Frontal cortex (tissue), 4 donors: ENCODE data around the gene GPX2. TPM values are rescaled to one million over a fixed set of nuclear protein-coding genes. Genes with fewer than 3 reads are reported as not detected.
"Not testable (repeated sequence)": the region's sequence is repeated elsewhere in the genome, so short reads cannot be mapped to it uniquely, and the experiment has no call there.

Experiments
- DNase-seq, 2 donors: peaks; one replicate each; pipeline ENCODE4 v3.0.0; 2012; ENCODE audit warnings: low spot score in 2 of 2
- FAIRE-seq: peaks from 2 replicates; lab custom pipeline; 2012; peaks lifted over from hg19 to GRCh38; lab: Jason Lieb, UNC
- small RNA-seq: library from RNA; depleted of rRNA; stranded (forward); fragments of <200 nt; gene quantifications from one replicate; pipeline ENCODE3, GENCODE V24; 2014
- total RNA-seq: library from RNA; depleted of rRNA; stranded (reverse); fragments of >200 nt; gene quantifications from one replicate; pipeline ENCODE4 v1.2.3, GENCODE V29; 2014
- donor health status: control.
- donor health status: control.
- donor health status: control.

GPX2 gene
- total RNA-seq, 1 donor from 2014 or later = not detected

- DNase-seq (no peak), FAIRE-seq (no peak)
Observed at GRCh38 chr14:64919618-64920017, 22.9 kb downstream of the GPX2 start.

- DNase-seq (no peak), FAIRE-seq (no peak)
Observed at GRCh38 chr14:64919215-64919614, 23.3 kb downstream of the GPX2 start.

GRCh38 chr14:64918216-64918615, 24.3 kb downstream of the GPX2 start:
- FAIRE-seq = no peak
- DNase-seq = no peak

GRCh38 chr14:64915797-64916196, 26.7 kb downstream of the GPX2 start:
- no peak for DNase-seq
- no peak for FAIRE-seq

- DNase-seq (no peak), FAIRE-seq (no peak)
Observed at GRCh38 chr14:64915029-64915424, 27.5 kb downstream of the GPX2 start.

GRCh38 chr14:64914237-64915028, 28.1 kb downstream of the GPX2 start, which contains the start of gene CHURC1:
Gene CHURC1 (plus strand): TSS chr14:64914455. CDS start chr14:64914496, 41 bp downstream.
- DNase-seq = peak; percentile 62 to 88
- FAIRE-seq = no peak

GRCh38 chr14:64913477-64913876, 29.1 kb downstream of the GPX2 start:
- DNase-seq, FAIRE-seq: not testable (repeated sequence)

- no peak for DNase-seq
Observed at GRCh38 chr14:64912261-64912660, 30.3 kb downstream of the GPX2 start.

GRCh38 chr14:64910847-64911495, 31.6 kb downstream of the GPX2 start:
- FAIRE-seq = no peak
- no peak for DNase-seq

More at GRCh38 chr14:64912261-64912660, 30.3 kb downstream of the GPX2 start:
- no peak for FAIRE-seq

- no peak for DNase-seq
- no peak for FAIRE-seq
Observed at GRCh38 chr14:64906022-64906421, 36.5 kb downstream of the GPX2 start.

GRCh38 chr14:64899958-64900357, 42.6 kb downstream of the GPX2 start:
- FAIRE-seq (no peak), DNase-seq (no peak)

GRCh38 chr14:64891839-64892375, 50.6 kb downstream of the GPX2 start:
- DNase-seq (peak in 1 of 2 donors; percentile 38), FAIRE-seq (peak; percentile 36)

- DNase-seq (no peak), FAIRE-seq (no peak)
Observed at GRCh38 chr14:64891173-64891838, 51.2 kb downstream of the GPX2 start.

- no peak for FAIRE-seq
Observed at GRCh38 chr14:64889352-64889751, 53.2 kb downstream of the GPX2 start.

More at GRCh38 chr14:64889352-64889751, 53.2 kb downstream of the GPX2 start:
- no peak for DNase-seq

Small RNAs within 50 kb of the gene (small RNA-seq; reads per million reads assigned to genes)
- not detected for gene RPPH1-2P

Other genes starting within 250 kb of the GPX2 start
- gene PLEKHG3, start 238.3 kb downstream of the GPX2 start, total RNA-seq = 7.3 TPM
- gene SPTB, start 62.8 kb downstream of the GPX2 start, total RNA-seq = 16.7 TPM
- 32.2 TPM for gene CHURC1, start 28.3 kb downstream of the GPX2 start, total RNA-seq
- gene RAB15, start 29.6 kb upstream of the GPX2 start, total RNA-seq = 24.1 TPM
- gene FNTB, start 44.1 kb upstream of the GPX2 start, total RNA-seq = 5.3 TPM
- gene MAX, start 159.8 kb upstream of the GPX2 start, total RNA-seq = 69.7 TPM